Measurements from ENCODE around the gene CELSR3. TPM values are rescaled to one million over a fixed set of nuclear protein-coding genes. Genes with fewer than 3 reads are reported as not detected.

CELSR3 gene
- total and polyA plus RNA-seq, 7 donors, result under 0.01 to 2.5 (median 0.36) TPM

DNA sequence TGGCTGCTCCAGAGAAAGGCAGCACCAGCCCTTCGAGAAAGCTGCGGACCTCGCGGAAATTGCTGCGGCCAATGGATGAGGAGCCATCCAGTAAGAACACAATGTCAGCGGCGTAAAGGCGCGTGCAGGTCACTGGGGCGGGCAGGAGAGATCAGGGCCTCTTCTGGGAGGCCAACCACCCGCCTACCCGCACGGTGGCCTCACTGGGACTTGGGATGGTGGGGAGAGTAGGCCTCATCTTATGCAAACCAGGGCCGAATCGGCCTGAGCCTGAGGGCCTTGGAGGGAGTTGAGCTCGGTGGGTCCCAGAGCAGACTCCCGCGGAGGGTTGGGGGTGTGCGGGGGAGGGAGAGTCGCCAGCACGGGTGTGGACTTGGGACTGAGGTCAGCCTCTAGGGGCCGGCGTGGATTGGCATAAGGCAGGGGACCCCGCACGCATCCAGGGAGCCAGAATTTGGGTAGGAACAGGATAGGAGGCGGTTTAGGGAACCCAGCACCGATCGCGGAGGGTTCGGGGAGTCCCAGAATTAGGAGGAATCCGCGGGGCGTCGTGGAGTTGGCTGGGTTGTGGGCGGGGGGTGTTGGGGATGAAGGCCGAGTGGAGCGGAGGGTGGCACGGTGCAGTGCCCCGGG, 68.2 kb downstream of the CELSR3 start:
- Histone ChIP-seq H3K4me3 (peak overlapping the region; percentile 16 to 50 (median 40)), H3K9me3 (no peaks in the 10 kb centered on the region), H3K4me1 (peaks cover 0 to 40% (median 37%) of the 10 kb centered on the region in 4 donors), H3K36me3 (peaks cover 4 to 11% (median 6%) of the 10 kb centered on the region in 4 donors), H3K27ac (peak overlapping the region in 1 of 4 donors; percentile 89), H3K27me3 (peaks cover 0 to 15% (median 5%) of the 10 kb centered on the region in 3 donors)
- TF ChIP-seq POLR2AphosphoS5 (IDR thresholded peaks at IDR 0.05) (no peak), EP300 (IDR thresholded peaks at IDR 0.05) (no peak), POLR2A (IDR thresholded peaks at IDR 0.05) (no peak)
- TF ChIP-seq, protein P1, sequence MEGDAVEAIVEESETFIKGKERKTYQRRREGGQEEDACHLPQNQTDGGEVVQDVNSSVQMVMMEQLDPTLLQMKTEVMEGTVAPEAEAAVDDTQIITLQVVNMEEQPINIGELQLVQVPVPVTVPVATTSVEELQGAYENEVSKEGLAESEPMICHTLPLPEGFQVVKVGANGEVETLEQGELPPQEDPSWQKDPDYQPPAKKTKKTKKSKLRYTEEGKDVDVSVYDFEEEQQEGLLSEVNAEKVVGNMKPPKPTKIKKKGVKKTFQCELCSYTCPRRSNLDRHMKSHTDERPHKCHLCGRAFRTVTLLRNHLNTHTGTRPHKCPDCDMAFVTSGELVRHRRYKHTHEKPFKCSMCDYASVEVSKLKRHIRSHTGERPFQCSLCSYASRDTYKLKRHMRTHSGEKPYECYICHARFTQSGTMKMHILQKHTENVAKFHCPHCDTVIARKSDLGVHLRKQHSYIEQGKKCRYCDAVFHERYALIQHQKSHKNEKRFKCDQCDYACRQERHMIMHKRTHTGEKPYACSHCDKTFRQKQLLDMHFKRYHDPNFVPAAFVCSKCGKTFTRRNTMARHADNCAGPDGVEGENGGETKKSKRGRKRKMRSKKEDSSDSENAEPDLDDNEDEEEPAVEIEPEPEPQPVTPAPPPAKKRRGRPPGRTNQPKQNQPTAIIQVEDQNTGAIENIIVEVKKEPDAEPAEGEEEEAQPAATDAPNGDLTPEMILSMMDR (IDR thresholded peaks at IDR 0.05), result no peak
- no peak for DNase-seq
- 27 to 40% methylated on average over 39 of the region's 39 CpGs for WGBS, 2 donors
- intact Hi-C loops (cut with DNase I), result no loop called here

DNA sequence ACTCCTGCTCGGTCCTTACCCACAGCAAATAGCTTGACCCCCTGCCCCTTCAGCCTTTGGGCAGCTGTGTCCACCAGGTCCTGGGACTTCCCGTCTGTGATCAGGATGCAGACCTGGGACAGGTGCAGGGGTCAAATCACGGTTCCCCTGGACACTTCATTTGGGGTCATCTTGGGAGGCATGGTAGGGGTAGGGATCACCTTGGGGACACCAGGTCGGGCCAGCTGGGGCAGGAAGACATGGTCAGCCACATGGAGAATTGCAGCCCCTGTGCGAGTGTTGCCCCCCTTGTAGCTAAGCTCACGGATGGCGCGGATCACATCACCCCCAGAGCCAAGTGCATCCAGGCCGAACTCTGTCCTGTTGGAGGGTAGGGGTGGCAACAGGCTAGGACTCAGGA, 69.3 kb downstream of the CELSR3 start:
- Histone ChIP-seq H3K4me3 (no peak overlapping the region), H3K27ac (no peak overlapping the region), H3K9me3 (no peaks in the 10 kb centered on the region), H3K36me3 (no peaks in the 10 kb centered on the region), H3K27me3 (peaks cover 0 to 15% (median 5%) of the 10 kb centered on the region in 3 donors), H3K4me1 (peaks cover 0 to 28% (median 25%) of the 10 kb centered on the region in 4 donors)
- TF ChIP-seq, protein P1 (IDR thresholded peaks at IDR 0.05), result no peak
- TF ChIP-seq EP300 (IDR thresholded peaks at IDR 0.05) (no peak), POLR2A (IDR thresholded peaks at IDR 0.05) (no peak), POLR2AphosphoS5 (IDR thresholded peaks at IDR 0.05) (no peak)
- intact Hi-C loops (cut with DNase I), result no loop called here
- DNase-seq, result no peak
- WGBS, 2 donors, result 91 to 93% methylated on average over 9 of the region's 9 CpGs

DNA sequence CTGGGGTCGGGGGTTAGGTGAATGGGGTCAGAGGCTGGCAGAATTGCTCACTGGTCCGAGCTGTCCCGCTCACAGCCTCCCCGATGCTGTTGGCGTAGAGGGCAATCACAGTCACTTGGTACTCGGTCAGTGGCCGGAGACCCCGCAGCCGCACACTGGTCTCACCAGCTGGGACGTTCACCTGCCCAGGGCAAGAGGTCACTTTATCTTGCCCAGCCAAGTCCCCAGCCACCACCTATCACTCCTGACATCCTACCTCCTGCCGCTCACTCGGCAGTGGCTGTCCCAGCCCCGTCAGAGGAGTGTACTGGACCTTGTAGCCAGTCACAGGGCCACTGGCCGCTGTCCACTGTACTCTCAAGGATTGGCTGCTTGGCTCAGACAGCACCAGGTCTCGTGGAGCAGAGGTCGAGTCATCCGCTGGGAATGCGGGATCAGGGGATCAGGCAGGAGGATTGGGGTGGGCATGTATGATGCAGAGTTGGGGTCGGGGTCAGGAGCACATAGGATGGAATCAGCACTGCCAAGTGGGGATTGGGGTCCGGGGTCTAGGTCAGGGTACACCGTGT, 70.1 kb downstream of the CELSR3 start:
- Histone ChIP-seq H3K4me1 (peaks cover 0 to 21% (median 19%) of the 10 kb centered on the region in 4 donors), H3K27me3 (peaks cover 0 to 15% (median 5%) of the 10 kb centered on the region in 3 donors), H3K9me3 (no peaks in the 10 kb centered on the region), H3K4me3 (no peak overlapping the region), H3K36me3 (no peaks in the 10 kb centered on the region), H3K27ac (no peak overlapping the region)
- TF ChIP-seq EP300 (IDR thresholded peaks at IDR 0.05) (no peak), POLR2A (IDR thresholded peaks at IDR 0.05) (no peak), POLR2AphosphoS5 (IDR thresholded peaks at IDR 0.05) (no peak)
- TF ChIP-seq, protein P1 (IDR thresholded peaks at IDR 0.05), result no peak
- intact Hi-C loops (cut with DNase I), result no loop called here
- WGBS, 2 donors, result 89 to 91% methylated on average over 21 of the region's 21 CpGs
- DNase-seq, result no peak

DNA sequence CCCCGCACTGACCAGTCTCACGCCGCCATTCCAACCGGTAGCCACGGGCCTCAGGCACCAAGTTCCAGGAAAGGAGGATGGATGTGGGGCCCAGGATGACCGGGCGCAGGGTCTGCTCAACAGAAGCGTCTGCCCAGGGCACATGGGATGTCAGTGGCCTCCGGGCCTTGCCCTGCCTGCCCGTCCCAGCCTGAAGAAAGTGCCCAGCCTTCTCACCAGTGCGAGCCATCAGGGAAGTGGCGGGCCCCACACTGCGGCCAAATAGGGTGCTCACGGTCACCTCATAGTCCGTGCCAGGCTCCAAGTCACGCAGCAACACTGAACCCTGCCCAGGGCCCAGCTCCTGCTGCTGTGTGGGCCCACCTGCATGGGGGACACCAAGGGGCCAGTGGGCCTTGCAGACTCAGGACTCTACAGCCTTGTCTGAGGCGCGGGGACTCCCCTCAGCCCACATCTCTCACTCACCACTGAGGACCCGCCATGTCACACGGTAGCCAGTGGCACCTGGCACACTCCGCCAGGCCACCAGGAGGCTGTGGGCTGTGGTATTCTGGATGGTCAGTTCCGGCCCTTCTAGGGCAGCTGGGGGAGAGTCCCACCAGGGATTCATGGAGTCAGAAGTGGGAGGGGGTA, 70.7 kb downstream of the CELSR3 start:
- Histone ChIP-seq H3K9me3 (no peaks in the 10 kb centered on the region), H3K4me1 (peaks cover 0 to 21% (median 19%) of the 10 kb centered on the region in 4 donors), H3K27ac (no peak overlapping the region), H3K36me3 (no peaks in the 10 kb centered on the region), H3K27me3 (peaks cover 0 to 15% (median 5%) of the 10 kb centered on the region in 3 donors), H3K4me3 (no peak overlapping the region)
- no peak for DNase-seq
- no peak for TF ChIP-seq POLR2A (IDR thresholded peaks at IDR 0.05)
- TF ChIP-seq EP300 (IDR thresholded peaks at IDR 0.05), result no peak
- TF ChIP-seq, protein P1 (IDR thresholded peaks at IDR 0.05), result no peak
- no peak for TF ChIP-seq POLR2AphosphoS5 (IDR thresholded peaks at IDR 0.05)
- intact Hi-C loops (cut with DNase I), result no loop called here
- WGBS, 2 donors, result 92 to 94% methylated on average over 22 of the region's 22 CpGs

Measured in sigmoid colon (tissue), 7 donors.